Motor neuron (in vitro differentiated cells): ENCODE measurements around the gene UBE2J2. TPM values are rescaled to one million over a fixed set of nuclear protein-coding genes. Genes with fewer than 3 reads are reported as not detected.

Experiments
- ATAC-seq, 8 experiments: fragments of 200-7000 bp; cut with Tn5 transposase; replicated peaks in 6 of 8; 2 replicates each; pipeline ENCODE4 v1.8.0; 2021; ENCODE audit warnings: mild to moderate bottlenecking in 8 of 8, moderate library complexity in 8 of 8
- H3K27ac ChIP-seq, 2 donors: fragments of 250-450 bp; sonication (Bioruptor Pico); 2 replicates each; pipeline ENCODE4 v1.9.0; 2021; ENCODE audit warnings: antibody characterized with exemption in 2 of 2, mild to moderate bottlenecking in 2 of 2, moderate library complexity in 1 of 2
- H3K4me1 ChIP-seq, 2 donors: fragments of 250-450 bp; sonication (Bioruptor Pico); replicated peaks in 1 of 2; 2 replicates each; pipeline ENCODE4 v1.6.1; 2021; ENCODE audit warnings: antibody characterized with exemption in 2 of 2, mild to moderate bottlenecking in 2 of 2, moderate library complexity in 1 of 2
- H3K4me3 ChIP-seq, 5 donors: fragments of 250-450 bp; sonication (Bioruptor Pico); 2 replicates each; pipeline ENCODE4 v1.9.0; 2021; ENCODE audit warnings: antibody characterized with exemption in 5 of 5, mild to moderate bottlenecking in 5 of 5, moderate library complexity in 4 of 5
- WGBS, 10 experiments: fragments of 450-650 bp; shearing (Covaris generic); methylation state at CpG; one replicate each; pipeline ENCODE4 v1.0.0; 2022; 5-methylcytosine and 5-hydroxymethylcytosine counted together
- in situ Hi-C, 9 experiments: fragments of 400-800 bp; cut with MboI; loops; one replicate each; pipeline ENCODE4 v1.15.0; 2021; ENCODE audit warnings: low sequenced_read_pairs in 9 of 9, low pct_unique_long_range_greater_than_20kb in 2 of 9; ENCODE audit not compliant: unreplicated experiment in 9 of 9
- total RNA-seq, 8 experiments: library from RNA; unstranded; fragments of 300-600 nt; gene quantifications; 2 replicates each; pipeline versions ENCODE4 v1.2.3 to v1.2.4, GENCODE V29; 2022

The UBE2J2 gene
- total RNA-seq, 8 experiments from 2014 or later, result 34.4 to 62.7 (median 46.5) TPM

GRCh38 chr1:1236176-1236763, 37.4 kb downstream of the UBE2J2 start:
- in situ Hi-C loops, result no loop called here
- WGBS, 10 experiments, result 84 to 100% methylated on average over 1 to 4 of the region's 22 CpGs; no CpG with 5 or more reads in 8 of the 10 experiments
- Histone ChIP-seq H3K27ac (no peak overlapping the region), H3K4me1 (peaks cover 56 to 57% of the 10 kb centered on the region in 2 donors), H3K4me3 (no peak overlapping the region)
- ATAC-seq, result no peak

DNA sequence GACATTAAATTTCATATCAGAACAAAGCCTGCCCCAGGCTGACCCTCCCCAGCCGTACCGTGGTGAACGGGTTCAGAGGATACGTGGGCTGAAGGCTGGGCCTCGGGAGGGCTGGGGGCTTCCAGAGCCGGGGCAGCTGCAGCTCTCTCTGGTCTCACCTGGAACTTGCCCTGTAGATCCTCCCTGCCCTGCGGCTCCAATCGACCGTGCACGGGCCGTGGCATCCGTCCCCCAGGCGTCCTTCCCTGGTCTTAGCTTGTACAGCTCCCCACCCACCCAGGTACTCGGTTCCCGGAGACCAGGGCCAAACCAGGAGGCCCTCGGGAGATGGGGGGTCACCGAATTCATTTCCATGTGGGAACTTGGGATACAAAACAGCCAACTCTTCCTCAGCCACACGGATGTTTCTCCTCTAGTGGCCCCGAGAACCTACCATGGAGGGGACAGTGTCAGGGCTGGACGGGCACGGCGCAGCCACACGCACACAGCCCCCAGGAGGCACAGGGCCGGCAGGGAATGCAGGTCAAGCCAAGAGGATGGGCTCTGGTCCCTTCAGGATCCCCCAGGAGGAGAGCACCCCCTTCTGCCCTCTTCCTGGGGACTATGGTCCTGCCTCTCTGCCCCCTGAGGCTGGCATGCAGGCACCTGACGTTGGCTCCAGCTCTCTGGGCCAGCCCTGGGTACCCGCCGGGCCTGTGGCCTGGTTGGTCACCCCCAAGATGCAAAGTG, 38.5 kb downstream of the UBE2J2 start:
- 60 to 100% (median 91%) methylated on average over 2 to 14 of the region's 27 CpGs; no CpG with 5 or more reads in 4 of the 10 experiments for WGBS, 10 experiments
- in situ Hi-C loops, result no loop called here

DNA sequence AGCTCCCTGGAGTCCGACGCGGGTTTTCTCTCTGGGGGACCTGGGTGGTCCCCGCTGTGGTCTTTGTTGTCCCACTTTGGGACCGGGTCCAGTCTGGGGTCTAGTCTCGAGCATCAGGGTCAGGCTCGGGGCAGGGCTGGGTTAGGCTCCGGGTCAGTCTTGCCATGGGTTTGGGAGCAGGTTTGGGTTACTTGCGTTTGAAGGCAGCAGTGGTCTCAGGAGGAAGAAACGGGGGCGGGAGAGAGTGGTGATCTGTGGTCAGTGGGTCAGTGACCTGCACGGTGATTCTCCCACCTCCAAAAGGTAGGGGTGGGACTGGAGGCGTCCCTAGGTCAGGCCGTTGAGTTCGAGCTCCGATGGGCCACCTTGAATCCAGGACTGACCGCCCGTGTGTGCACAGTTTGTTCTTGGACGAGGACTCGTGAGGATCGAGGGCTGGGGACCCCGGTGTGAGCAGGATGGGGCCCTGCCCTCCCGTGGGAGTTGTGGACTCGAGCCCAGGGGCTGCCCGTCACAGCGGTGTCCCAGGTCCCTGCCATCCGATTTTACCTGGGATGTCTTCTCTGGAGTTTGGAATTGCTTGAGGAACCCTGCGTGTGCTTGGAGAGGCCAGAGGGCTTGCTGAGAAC, 39.4 kb downstream of the UBE2J2 start:
- no peak for ATAC-seq
- WGBS, 10 experiments, result 84 to 100% (median 92%) methylated on average over 1 to 20 of the region's 28 CpGs; no CpG with 5 or more reads in 4 of the 10 experiments

More for the DNA sequence above, 38.5 kb downstream of the UBE2J2 start:
- ATAC-seq, result no peak
- peaks cover 57 to 58% of the 10 kb centered on the region in 2 donors for H3K4me1 ChIP-seq
- no peak overlapping the region for H3K27ac ChIP-seq
- H3K4me3 ChIP-seq, result no peak overlapping the region

DNA sequence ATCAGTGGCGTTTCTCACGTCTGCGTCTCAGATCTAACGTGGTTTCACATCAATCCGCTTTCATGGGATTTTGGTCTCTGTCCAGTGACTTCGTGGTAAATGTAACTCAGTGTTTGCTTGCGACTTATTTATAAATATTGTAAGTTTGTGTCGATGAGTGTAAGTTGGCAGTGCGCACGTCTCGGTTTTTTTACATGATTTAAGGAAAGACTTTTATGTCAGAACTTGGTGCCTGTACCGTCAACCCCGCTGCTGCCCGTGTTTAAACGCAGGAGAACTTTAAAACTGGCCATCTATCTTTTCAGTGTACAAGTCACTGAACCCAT, 40.1 kb downstream of the UBE2J2 start:
- WGBS, 10 experiments, result 52 to 100% (median 83%) methylated on average over 2 to 15 of the region's 15 CpGs; no CpG with 5 or more reads in 3 of the 10 experiments
- no peak overlapping the region for H3K27ac ChIP-seq
- ATAC-seq, result no peak
- H3K4me1 ChIP-seq, result peaks cover 45 to 48% of the 10 kb centered on the region in 2 donors
- in situ Hi-C loops, result no loop called here
- peak overlapping the region in 1 of 5 donors; percentile 45 for H3K4me3 ChIP-seq

More for the DNA sequence above, 39.4 kb downstream of the UBE2J2 start:
- no peak overlapping the region for H3K4me3 ChIP-seq
- peaks cover 51 to 52% of the 10 kb centered on the region in 2 donors for H3K4me1 ChIP-seq
- in situ Hi-C loops, result no loop called here
- no peak overlapping the region for H3K27ac ChIP-seq

- peak overlapping the region; percentile 36 to 98 (median 41) for H3K4me3 ChIP-seq
Measured at GRCh38 chr1:1232796-1233566, 40.7 kb downstream of the UBE2J2 start.

GRCh38 chr1:1232208-1232795, 41.4 kb downstream of the UBE2J2 start, which contains the start of gene B3GALT6:
B3GALT6 (plus strand) TSS chr1:1232237; CDS start chr1:1232279, 42 bp downstream.
- Histone ChIP-seq H3K4me3 (peak within 1 kb of the TSS; percentile 70 to 98 (median 93)), H3K27ac (peak within 1 kb of the TSS; percentile 92 to 98), H3K4me1 (peaks cover 34 to 35% of the 10 kb centered on the region in 2 donors)
- in situ Hi-C loops, result no loop called here
- ATAC-seq, result peak in 3 of 8 experiments; percentile 4 to 70 (median 5)
- WGBS, 10 experiments, result 35 to 40% methylated on average over 4 to 6 of the region's 100 CpGs; no CpG with 5 or more reads in 8 of the 10 experiments

More at GRCh38 chr1:1232796-1233566, 40.7 kb downstream of the UBE2J2 start:
- in situ Hi-C loops, result no loop called here
- no peak for ATAC-seq
- WGBS, 10 experiments, result 95 to 97% (median 95%) methylated on average over 6 to 54 of the region's 98 CpGs; no CpG with 5 or more reads in 5 of the 10 experiments
- H3K4me1 ChIP-seq, result peaks cover 40 to 42% of the 10 kb centered on the region in 2 donors
- H3K27ac ChIP-seq, result peak overlapping the region; percentile 86 to 94

- H3K4me3 ChIP-seq, result peak within 1 kb of the TSS; percentile 70 to 98 (median 93)
- in situ Hi-C loops, result no loop called here
- H3K4me1 ChIP-seq, result peaks cover 27 to 29% of the 10 kb centered on the region in 2 donors
- 0 to 20% (median 1%) methylated on average over 1 to 30 of the region's 99 CpGs; no CpG with 5 or more reads in 3 of the 10 experiments for WGBS, 10 experiments
- peak; percentile 82 to 96 (median 92) for ATAC-seq
- peak within 1 kb of the TSS; percentile 92 to 98 for H3K27ac ChIP-seq
Measured at GRCh38 chr1:1231400-1232207, 42.0 kb downstream of the UBE2J2 start, which contains the start of gene SDF4. SDF4 (minus strand) TSS chr1:1232001; CDS start chr1:1228772, 3,229 bp downstream.

DNA sequence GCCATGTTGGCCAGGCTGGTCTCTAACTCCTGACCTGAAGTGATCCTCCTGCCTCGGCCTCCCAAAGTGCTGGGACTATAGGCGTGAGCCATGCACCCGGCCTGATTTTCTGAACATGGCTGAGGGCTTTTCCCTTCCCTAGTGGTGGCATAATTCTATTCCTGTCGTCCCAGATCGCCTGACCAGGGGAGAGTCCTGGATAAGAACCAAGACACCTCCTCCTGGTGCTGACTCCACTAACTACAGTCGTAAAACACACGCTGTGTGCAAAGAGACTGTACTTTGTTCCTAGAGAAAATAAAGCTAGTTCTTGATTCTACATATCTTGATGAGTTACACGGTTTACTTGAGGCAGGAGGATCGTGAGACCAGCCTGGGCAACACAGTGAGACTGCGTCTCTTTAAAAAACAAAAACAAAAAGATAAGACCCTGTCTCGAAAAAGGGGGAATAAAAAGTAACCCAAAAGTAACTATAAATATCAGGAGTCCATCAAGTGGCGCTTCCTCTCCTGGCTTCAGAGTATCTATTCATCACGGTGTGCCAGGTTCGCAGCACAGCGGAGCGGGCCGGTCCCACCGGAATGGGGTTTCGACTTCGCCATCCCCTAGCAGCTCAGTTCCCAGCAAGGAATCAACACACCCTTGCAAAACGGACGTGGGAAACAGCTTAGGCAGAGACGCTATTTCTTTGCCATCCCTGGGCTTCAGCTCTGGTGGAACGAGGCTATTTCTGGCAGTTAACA, 42.8 kb downstream of the UBE2J2 start:
- WGBS, 10 experiments, result 2 to 80% (median 14%) methylated on average over 1 to 24 of the region's 24 CpGs
- Histone ChIP-seq H3K4me3 (peak overlapping the region; percentile 70 to 98 (median 93)), H3K27ac (peak overlapping the region; percentile 92 to 98), H3K4me1 (peaks cover 26 to 29% of the 10 kb centered on the region in 2 donors)
- ATAC-seq, result peak in 3 of 8 experiments; percentile 17 to 40 (median 32)
- in situ Hi-C loops, result no loop called here

GRCh38 chr1:1229770-1230169, 43.9 kb downstream of the UBE2J2 start:
- no peak for ATAC-seq
- no peak overlapping the region for H3K4me3 ChIP-seq
- H3K4me1 ChIP-seq, result peaks cover 26 to 29% of the 10 kb centered on the region in 2 donors
- no peak overlapping the region for H3K27ac ChIP-seq
- in situ Hi-C loops, result no loop called here
- WGBS, 10 experiments, result 89 to 100% (median 94%) methylated on average over 2 to 11 of the region's 19 CpGs; no CpG with 5 or more reads in 6 of the 10 experiments

GRCh38 chr1:1228596-1229321, 44.9 kb downstream of the UBE2J2 start:
- no peak for ATAC-seq
- Histone ChIP-seq H3K4me1 (peaks cover 23 to 24% of the 10 kb centered on the region in 2 donors), H3K27ac (no peak overlapping the region), H3K4me3 (no peak overlapping the region)
- in situ Hi-C loops, result no loop called here
- 94 to 100% (median 95%) methylated on average over 1 to 19 of the region's 28 CpGs; no CpG with 5 or more reads in 4 of the 10 experiments for WGBS, 10 experiments
